A549 (cell line): Measurements from ENCODE around the gene KCTD15. TPM values are rescaled to one million over a fixed set of nuclear protein-coding genes. Genes with fewer than 3 reads are reported as not detected.

ENCODE experiments used
- ATAC-seq, 2 experiments: fragments of 200-7000 bp in 1 of 2; fragments of >200 bp in 1 of 2; cut with Nextera tagmentation in 1 of 2; cut with Tn5 transposase in 1 of 2; 3 replicates each; pipeline versions ENCODE4 v1.8.0 to v1.9.1; 2018 to 2020; ENCODE audit warnings: mild to moderate bottlenecking in 1 of 2, moderate library complexity in 1 of 2
- CTCF ChIA-PET: fragments of 300-600 bp; sonication (Branson Sonifier 250); formaldehyde crosslinking; extraction: SDS; loops from one replicate; lab custom pipeline; 2021; ENCODE audit warnings: antibody characterized with exemption, inconsistent platforms; lab: Yijun Ruan, JAX
- POLR2A ChIA-PET: fragments of 350-600 bp; formaldehyde crosslinking; extraction: SDS; loops from one replicate; lab custom pipeline; 2021; ENCODE audit warnings: antibody characterized with exemption, inconsistent platforms; lab: Yijun Ruan, JAX
- DNase-seq, 2 experiments: peaks; one replicate each; pipeline versions ENCODE4 v3.0.0 to v3.0.0-alpha.2; 2011 to 2016; ENCODE audit warnings: low read depth in 1 of 2, low spot score in 1 of 2
- FAIRE-seq: peaks from 2 replicates; lab custom pipeline; 2011; peaks lifted over from hg19 to GRCh38; lab: Jason Lieb, UNC
- H3K27ac ChIP-seq, 2 experiments: fragments of >200 bp; sonication (Bioruptor Twin); formaldehyde crosslinking; 3 replicates each; pipeline ENCODE4 v1.5.1; 2016 to 2017
- H3K4me1 ChIP-seq: fragments of >200 bp; sonication (Bioruptor Twin); formaldehyde crosslinking; 3 replicates; pipeline ENCODE4 v1.6.1; 2016
- H3K4me2 ChIP-seq: fragments of >200 bp; sonication (Bioruptor Twin); formaldehyde crosslinking; 3 replicates; pipeline ENCODE4 v1.6.1; 2016
- H3K4me3 ChIP-seq: fragments of >200 bp; sonication (Bioruptor Twin); formaldehyde crosslinking; 3 replicates; pipeline ENCODE4 v1.5.1; 2016
- H3K9me3 ChIP-seq: fragments of >200 bp; sonication (Bioruptor Twin); formaldehyde crosslinking; 3 replicates; pipeline ENCODE4 v1.6.1; 2016
- ATOH8 ChIP-seq: fragments of 250-450 bp; sonication (Bioruptor Pico); IDR thresholded peaks from 2 replicates; pipeline ENCODE4 v1.5.0; 2020; ENCODE audit warnings: low read depth, mild to moderate bottlenecking, moderate library complexity
- BCL3 ChIP-seq: fragments of >200 bp; sonication (Bioruptor Twin); formaldehyde crosslinking; IDR thresholded peaks from 3 replicates; pipeline ENCODE4 v1.6.1; 2016
- EHF ChIP-seq: fragments of 250-450 bp; sonication (Bioruptor Pico); IDR thresholded peaks from 2 replicates; pipeline ENCODE4 v1.5.0; 2020; ENCODE audit warnings: mild to moderate bottlenecking
- EHMT2 ChIP-seq: fragments of 200-600 bp; sonication (generic); IDR thresholded peaks from 2 replicates; pipeline ENCODE4 v1.6.1; 2016; ENCODE audit warnings: antibody characterized with exemption, low read depth, mild to moderate bottlenecking, moderate library complexity
- ELK1 ChIP-seq: fragments of 150-350 bp; IDR thresholded peaks from 2 replicates; pipeline ENCODE4 v1.6.1; 2014; ENCODE audit warnings: low read depth, mild to moderate bottlenecking, low read length
- FOSL2 ChIP-seq, 2 experiments: fragments of 450-650 bp in 1 of 2; fragments of >200 bp in 1 of 2; sonication (Bioruptor Twin) in 1 of 2; formaldehyde crosslinking; IDR thresholded peaks; 2 replicates each; pipeline versions ENCODE4 v1.5.0 to v1.6.1; 2016 to 2020; ENCODE audit warnings: mild to moderate bottlenecking in 1 of 2, moderate library complexity in 1 of 2
- HOXB5 ChIP-seq: fragments of 250-450 bp; sonication (Bioruptor Pico); IDR thresholded peaks from 2 replicates; pipeline ENCODE4 v1.5.0; 2020; ENCODE audit warnings: mild to moderate bottlenecking, moderate library complexity
- JUN ChIP-seq, 2 experiments: fragments of >200 bp; sonication (Bioruptor Twin); formaldehyde crosslinking; IDR thresholded peaks; 2 replicates in 1 of 2; 3 replicates in 1 of 2; pipeline ENCODE4 v1.6.1; 2016 to 2017
- KDM1A ChIP-seq: fragments of 200-600 bp; sonication (generic); IDR thresholded peaks from 2 replicates; pipeline ENCODE4 v1.6.1; 2016; ENCODE audit warnings: low read depth, mild to moderate bottlenecking
- MAX ChIP-seq: IDR thresholded peaks from 2 replicates; pipeline ENCODE4 v1.6.1; 2012
- PHF8 ChIP-seq: fragments of 200-600 bp; sonication (generic); IDR thresholded peaks from 2 replicates; pipeline ENCODE4 v1.6.1; 2016; ENCODE audit warnings: low read depth, mild to moderate bottlenecking, antibody characterized with exemption, moderate library complexity, borderline replicate concordance
- POLR2A ChIP-seq: IDR thresholded peaks from 2 replicates; pipeline ENCODE4 v1.6.1; 2012; ENCODE audit warnings: mild to moderate bottlenecking, low read length
- RCOR1 ChIP-seq: fragments of 150-350 bp; IDR thresholded peaks from 2 replicates; pipeline ENCODE4 v1.6.1; 2014; ENCODE audit warnings: antibody characterized with exemption, low read length, low read depth
- SMC3 ChIP-seq: fragments of >200 bp; sonication (Bioruptor Twin); formaldehyde crosslinking; IDR thresholded peaks from 3 replicates; pipeline ENCODE4 v1.6.1; 2018; ENCODE audit warnings: inconsistent platforms
- SREBF2 ChIP-seq: fragments of 450-650 bp; IDR thresholded peaks from 2 replicates; pipeline ENCODE4 v1.6.1; 2014; ENCODE audit warnings: mild to moderate bottlenecking, moderate library complexity
- USF2 ChIP-seq: fragments of 450-650 bp; IDR thresholded peaks from 2 replicates; pipeline ENCODE4 v1.6.1; 2014; ENCODE audit warnings: antibody characterized with exemption
- ZSCAN20 ChIP-seq: fragments of 250-450 bp; sonication (Bioruptor Pico); IDR thresholded peaks from 2 replicates; pipeline ENCODE4 v1.8.0; 2022; ENCODE audit warnings: mild to moderate bottlenecking, moderate library complexity
- WGBS: methylation state at CpG from one replicate; pipeline ENCODE4 v1.1.6; 2017; ENCODE audit errors: missing lambda C conversion rate; 5-methylcytosine and 5-hydroxymethylcytosine counted together
- polyA plus RNA-seq, 4 experiments: library from polyadenylated mRNA; depleted of rRNA in 3 of 4; stranded (reverse); fragments of >200 nt; fragmentation: RNase III in 1 of 4; extraction: RNeasy Plus Mini Kit Qiagen cat#74134 plus additional on column Dnase treatment in 1 of 4; gene quantifications; 2 replicates in 3 of 4; 3 replicates in 1 of 4; pipeline ENCODE4 v1.2.3, GENCODE V29; 2011 to 2017

The KCTD15 gene
- polyA plus RNA-seq, 2 of the 4 experiments (the other 2 are of a cell fraction) = 54.0 to 56.5 TPM

- TF ChIP-seq RCOR1 (no peak), POLR2A (peak; percentile 85), HOXB5 (CRISPR knock-in tag) (0 out of 2 replicates have a peak, but pooled peaks have one; percentile 66), PHF8 (peak; percentile 79), ELK1 (no peak), FOSL2 (IDR thresholded peaks at IDR 0.05) (no peak), FOSL2 (CRISPR knock-in tag; IDR thresholded peaks at IDR 0.05) (peak; percentile 58), MAX (peak; percentile 87), KDM1A (no peak), ZSCAN20 (no peak)
- TF ChIP-seq, all 56 proteins: peak for 25
Measured at GRCh38 chr19:33795370-33796163, 1.1 kb upstream of the KCTD15 start (continued).

- no peak for FAIRE-seq
- peak in 1 of 2 experiments; percentile 45; a peak in 3 of 6 replicates for ATAC-seq
- WGBS = 65% methylated on average over 45 of the region's 61 CpGs
Measured at GRCh38 chr19:33797802-33798671, 1.4 kb downstream of the KCTD15 start.

More at GRCh38 chr19:33797802-33798671, 1.4 kb downstream of the KCTD15 start:
- TF ChIP-seq MAX (no peak), BCL3 (no peak), JUN (IDR thresholded peaks at IDR 0.05) (peak in 1 of 2 experiments; percentile 42; a peak in 1 of 5 replicates), ATOH8 (CRISPR knock-in tag) (no peak), SREBF2 (no peak), POLR2A (peak; percentile 20), USF2 (no peak), EHF (CRISPR knock-in tag) (no peak), SMC3 (0 out of 3 replicates have a peak, but pooled peaks have one; percentile 16), EHMT2 (no peak)
- H3K4me3 ChIP-seq = peak overlapping the region; percentile 88
- H3K27ac ChIP-seq = peak overlapping the region; percentile 96 to 97
- H3K4me1 ChIP-seq = peaks cover 47% of the 10 kb centered on the region
- H3K4me2 ChIP-seq = peak overlapping the region; percentile 87
- POLR2A ChIA-PET = interaction anchor here (1.0 to 2.7 kb wide), 6 partner anchors 14 to 298 kb away, joined by 3 to 14 read pairs (median 6); no protein-coding TSS in a partner anchor
- DNase-seq = peak; percentile 64 to 67
- CTCF ChIA-PET = interaction anchor here (0.6 to 10.0 kb wide), 12 partner anchors 15 to 298 kb away, joined by 3 to 313 read pairs (median 9); no protein-coding TSS in a partner anchor
- no peaks in the 10 kb centered on the region for H3K9me3 ChIP-seq
